ENCODE data around the gene TFIP11. TPM values are rescaled to one million over a fixed set of nuclear protein-coding genes. Genes with fewer than 3 reads are reported as not detected.

Gene TFIP11
- total RNA-seq, 8 experiments from 2014 or later = 23.4 to 36.6 (median 31.6) TPM

GRCh38 chr22:26489447-26490036 lies 22.7 kb downstream of the TFIP11 start:
- Histone ChIP-seq H3K4me1 (replicated peaks in 1 of 2) (peaks cover 4 to 7% of the 10 kb centered on the region in 2 donors), H3K27ac (no peak overlapping the region), H3K4me3 (no peak overlapping the region)
- in situ Hi-C loops (cut with MboI; ENCODE audit: low pct_unique_long_range_greater_than_20kb in 2 of 9, low sequenced_read_pairs in 9 of 9, unreplicated experiment in 9 of 9) = no loop called here
- ATAC-seq (replicated peaks in 6 of 8) = peak in 2 of 8 experiments; percentile 18 to 58
- WGBS, 10 experiments = 75 to 100% (median 93%) methylated on average over 1 to 4 of the region's 4 CpGs; no CpG with 5 or more reads in 2 of the 10 experiments

- Histone ChIP-seq H3K4me1 (replicated peaks in 1 of 2) (peaks cover 7 to 8% of the 10 kb centered on the region in 2 donors), H3K27ac (no peak overlapping the region), H3K4me3 (no peak overlapping the region)
- no peak for ATAC-seq (replicated peaks in 6 of 8)
- in situ Hi-C loops (cut with MboI; ENCODE audit: low pct_unique_long_range_greater_than_20kb in 2 of 9, low sequenced_read_pairs in 9 of 9, unreplicated experiment in 9 of 9) = no loop called here
- WGBS, 10 experiments = 10 to 76% (median 46%) methylated on average over 1 to 3 of the region's 3 CpGs; no CpG with 5 or more reads in 4 of the 10 experiments
Observed at GRCh38 chr22:26487996-26488395, 24.3 kb downstream of the TFIP11 start.

GRCh38 chr22:26486394-26486793 lies 25.9 kb downstream of the TFIP11 start:
- WGBS, 10 experiments = 71 to 100% (median 92%) methylated on average over 2 to 5 of the region's 5 CpGs
- no peak for ATAC-seq (replicated peaks in 6 of 8)
- Histone ChIP-seq H3K4me3 (no peak overlapping the region), H3K4me1 (replicated peaks in 1 of 2) (peaks cover 18 to 24% of the 10 kb centered on the region in 2 donors), H3K27ac (no peak overlapping the region)
- in situ Hi-C loops (cut with MboI; ENCODE audit: low pct_unique_long_range_greater_than_20kb in 2 of 9, low sequenced_read_pairs in 9 of 9, unreplicated experiment in 9 of 9) = no loop called here

DNA sequence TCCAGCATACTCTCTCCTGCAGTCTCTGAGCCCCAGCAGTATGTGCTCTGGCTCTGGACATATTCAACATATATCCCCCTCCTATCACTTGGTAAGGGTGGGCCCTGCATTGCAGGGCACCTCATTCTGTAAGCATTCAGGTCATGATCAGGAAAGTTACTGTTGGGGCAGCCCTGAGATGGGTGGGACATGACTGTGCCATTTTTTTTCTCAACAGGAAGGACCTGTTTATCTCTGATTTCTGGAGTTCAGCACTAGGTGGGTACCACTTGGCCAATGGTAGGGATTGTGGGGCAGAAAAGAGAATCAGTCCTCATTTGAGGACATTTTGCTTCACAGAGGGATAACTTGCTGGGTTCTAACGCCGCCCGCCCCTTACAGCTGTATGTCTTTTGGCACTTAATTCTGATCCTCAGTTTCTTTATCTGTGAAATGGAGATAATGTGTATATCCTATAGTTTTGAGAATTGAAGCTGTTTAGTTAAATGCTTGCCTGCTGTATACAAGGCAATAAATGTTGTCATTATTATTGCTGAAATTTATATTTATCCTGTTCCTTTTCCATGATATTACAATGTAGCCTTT lies 26.4 kb downstream of the TFIP11 start:
- no peak for ATAC-seq (replicated peaks in 6 of 8)
- WGBS, 10 experiments = 20 to 78% (median 70%) methylated on average over 1 to 3 of the region's 3 CpGs; no CpG with 5 or more reads in 6 of the 10 experiments
- H3K4me1 ChIP-seq (replicated peaks in 1 of 2) = peaks cover 23 to 29% of the 10 kb centered on the region in 2 donors
- in situ Hi-C loops (cut with MboI; ENCODE audit: low pct_unique_long_range_greater_than_20kb in 2 of 9, low sequenced_read_pairs in 9 of 9, unreplicated experiment in 9 of 9) = no loop called here
- no peak overlapping the region for H3K27ac ChIP-seq
- H3K4me3 ChIP-seq = no peak overlapping the region

DNA sequence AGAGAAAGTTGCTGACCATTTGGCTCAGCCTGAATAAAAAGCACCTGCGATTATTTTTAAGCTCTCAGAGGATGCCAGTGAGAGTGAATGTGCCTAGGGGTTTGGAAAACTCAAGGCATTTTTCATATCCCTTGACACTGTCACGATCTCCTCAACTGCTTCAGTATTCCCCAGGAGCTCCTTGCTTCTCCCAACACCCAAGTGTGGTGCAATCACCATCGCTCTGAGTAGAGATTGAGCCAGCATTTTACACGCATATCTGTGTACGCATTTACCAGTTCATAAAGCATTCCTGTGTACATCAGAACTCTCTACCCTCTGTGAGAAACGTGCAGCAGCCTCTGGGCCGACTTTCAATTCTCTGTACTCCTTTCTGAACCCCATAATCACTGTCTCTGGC lies 27.3 kb downstream of the TFIP11 start:
- no peak overlapping the region for H3K27ac ChIP-seq
- 0 to 75% (median 50%) methylated on average over 1 to 7 of the region's 7 CpGs; no CpG with 5 or more reads in 1 of the 10 experiments for WGBS, 10 experiments
- ATAC-seq (replicated peaks in 6 of 8) = peak in 1 of 8 experiments; percentile 1
- peaks cover 32 to 37% of the 10 kb centered on the region in 2 donors for H3K4me1 ChIP-seq (replicated peaks in 1 of 2)
- peak overlapping the region in 4 of 5 donors; percentile 5 to 96 (median 73) for H3K4me3 ChIP-seq
- in situ Hi-C loops (cut with MboI; ENCODE audit: low pct_unique_long_range_greater_than_20kb in 2 of 9, low sequenced_read_pairs in 9 of 9, unreplicated experiment in 9 of 9) = no loop called here

DNA sequence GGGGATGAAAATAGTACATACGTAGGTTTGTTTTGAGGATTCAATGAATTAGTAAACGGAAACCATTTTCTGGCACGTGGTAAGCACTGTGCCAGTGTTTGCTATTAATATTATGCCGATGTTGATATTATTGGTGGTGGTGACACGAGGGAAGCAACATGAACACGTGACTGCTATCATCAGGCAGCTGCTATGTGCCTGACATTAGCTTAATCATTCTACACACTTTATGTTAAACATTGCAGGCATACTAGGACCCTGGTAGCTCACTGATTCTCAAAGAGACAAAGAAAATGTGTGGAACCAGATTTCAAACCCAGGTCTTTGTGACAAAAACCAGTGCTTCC lies 27.9 kb downstream of the TFIP11 start:
- ATAC-seq (replicated peaks in 6 of 8) = peak in 1 of 8 experiments; percentile 1
- peak overlapping the region in 1 of 2 donors; percentile 88 for H3K27ac ChIP-seq
- peaks cover 39 to 40% of the 10 kb centered on the region in 2 donors for H3K4me1 ChIP-seq (replicated peaks in 1 of 2)
- in situ Hi-C loops (cut with MboI; ENCODE audit: low pct_unique_long_range_greater_than_20kb in 2 of 9, low sequenced_read_pairs in 9 of 9, unreplicated experiment in 9 of 9) = no loop called here
- WGBS, 10 experiments = 0 to 28% (median 8%) methylated on average over 1 to 5 of the region's 6 CpGs; no CpG with 5 or more reads in 2 of the 10 experiments
- peak overlapping the region; percentile 71 to 97 (median 79) for H3K4me3 ChIP-seq

- in situ Hi-C loops (cut with MboI; ENCODE audit: low pct_unique_long_range_greater_than_20kb in 2 of 9, low sequenced_read_pairs in 9 of 9, unreplicated experiment in 9 of 9) = no loop called here
- WGBS, 10 experiments = 0 to 5% (median 1%) methylated on average over 3 to 25 of the region's 85 CpGs; no CpG with 5 or more reads in 6 of the 10 experiments
- peak within 1 kb of the TSS; percentile 71 to 97 (median 79) for H3K4me3 ChIP-seq
- H3K27ac ChIP-seq = peak within 1 kb of the TSS; percentile 88 to 89
- H3K4me1 ChIP-seq (replicated peaks in 1 of 2) = peaks cover 42 to 46% of the 10 kb centered on the region in 2 donors
- ATAC-seq (replicated peaks in 6 of 8) = peak; percentile 77 to 89 (median 86)
Observed at GRCh38 chr22:26483439-26484359, 28.6 kb downstream of the TFIP11 start, which contains the start of the genes HPS4 and SRRD. HPS4 (minus strand) TSS chr22:26483783; CDS start chr22:26481762, 2,021 bp downstream. SRRD (plus strand) TSS chr22:26483877; CDS start chr22:26483891, 14 bp downstream.

DNA sequence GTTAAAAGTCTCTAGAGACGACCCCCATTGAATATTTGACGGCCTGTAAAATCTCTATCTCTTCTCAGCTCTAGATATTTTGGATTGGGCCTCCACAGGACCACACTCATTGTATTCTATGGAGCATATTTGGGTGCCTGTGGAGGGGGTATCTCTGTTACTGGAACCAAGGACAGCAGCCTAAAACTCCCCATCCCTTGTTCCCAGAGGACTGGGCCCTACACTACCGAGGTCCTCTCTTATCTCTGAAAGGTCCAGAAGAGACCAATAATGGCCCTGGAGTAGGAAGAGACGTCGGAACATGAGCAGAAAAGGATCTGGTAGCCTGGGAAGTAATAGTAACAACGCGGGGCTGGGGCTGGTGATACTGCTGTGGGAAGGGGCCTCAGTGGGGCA lies 29.2 kb downstream of the TFIP11 start:
- Histone ChIP-seq H3K27ac (peak overlapping the region; percentile 88 to 89), H3K4me3 (peak overlapping the region; percentile 71 to 97 (median 79)), H3K4me1 (replicated peaks in 1 of 2) (peaks cover 42 to 49% of the 10 kb centered on the region in 2 donors)
- WGBS, 10 experiments = 0 to 30% (median 9%) methylated on average over 2 to 5 of the region's 7 CpGs; no CpG with 5 or more reads in 4 of the 10 experiments
- ATAC-seq (replicated peaks in 6 of 8) = no peak
- in situ Hi-C loops (cut with MboI; ENCODE audit: low pct_unique_long_range_greater_than_20kb in 2 of 9, low sequenced_read_pairs in 9 of 9, unreplicated experiment in 9 of 9) = no loop called here

DNA sequence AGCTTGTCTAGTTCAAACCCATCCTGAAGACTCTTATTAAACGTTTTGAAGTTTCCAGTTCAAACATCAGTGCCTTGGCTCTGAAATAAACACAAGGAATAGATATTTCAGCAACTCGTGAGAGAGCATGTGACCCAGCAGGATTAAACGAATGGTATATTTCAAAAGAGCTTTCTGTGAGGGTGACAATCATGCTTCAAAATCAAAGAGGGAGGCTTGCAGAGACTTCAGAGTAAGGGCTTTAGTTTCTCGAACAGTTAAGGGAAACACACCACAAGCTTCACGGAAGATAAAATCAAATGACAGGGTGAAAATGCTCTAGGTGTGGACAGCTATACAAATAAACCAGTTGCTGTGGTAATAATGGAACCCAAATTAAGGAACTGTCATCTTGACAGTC lies 30.1 kb downstream of the TFIP11 start:
- H3K4me3 ChIP-seq = peak overlapping the region in 1 of 5 donors; percentile 75
- in situ Hi-C loops (cut with MboI; ENCODE audit: low pct_unique_long_range_greater_than_20kb in 2 of 9, low sequenced_read_pairs in 9 of 9, unreplicated experiment in 9 of 9) = no loop called here
- WGBS, 10 experiments = 41 to 81% (median 62%) methylated on average over 2 to 5 of the region's 5 CpGs
- no peak for ATAC-seq (replicated peaks in 6 of 8)
- peaks cover 42 to 51% of the 10 kb centered on the region in 2 donors for H3K4me1 ChIP-seq (replicated peaks in 1 of 2)
- no peak overlapping the region for H3K27ac ChIP-seq

DNA sequence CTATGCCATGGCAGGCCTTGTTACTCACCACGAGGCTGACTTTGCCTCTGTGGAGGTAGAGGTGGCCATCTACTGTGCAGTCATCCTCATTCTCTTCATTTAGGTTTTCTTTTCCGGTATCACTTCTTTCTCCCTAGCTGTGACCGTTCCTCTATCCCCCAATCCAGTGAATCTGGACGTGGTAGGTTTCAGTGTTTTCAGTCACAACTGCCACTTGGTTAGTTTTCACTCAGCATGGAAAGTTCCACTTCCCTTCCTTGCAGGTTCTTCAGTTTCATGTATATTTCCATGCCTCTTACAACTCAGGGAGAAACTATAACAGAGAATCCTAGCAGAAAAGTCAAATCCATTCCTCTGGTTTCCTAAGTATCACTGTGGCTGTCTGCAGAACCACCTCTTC lies 30.6 kb downstream of the TFIP11 start:
- WGBS, 10 experiments = 40 to 84% (median 76%) methylated on average over 1 to 4 of the region's 4 CpGs; no CpG with 5 or more reads in 3 of the 10 experiments
- Histone ChIP-seq H3K4me1 (replicated peaks in 1 of 2) (peaks cover 42 to 51% of the 10 kb centered on the region in 2 donors), H3K27ac (no peak overlapping the region), H3K4me3 (no peak overlapping the region)
- no peak for ATAC-seq (replicated peaks in 6 of 8)
- in situ Hi-C loops (cut with MboI; ENCODE audit: low pct_unique_long_range_greater_than_20kb in 2 of 9, low sequenced_read_pairs in 9 of 9, unreplicated experiment in 9 of 9) = no loop called here

- no peak overlapping the region for H3K4me3 ChIP-seq
- no peak overlapping the region for H3K27ac ChIP-seq
- H3K4me1 ChIP-seq (replicated peaks in 1 of 2) = peaks cover 42 to 51% of the 10 kb centered on the region in 2 donors
- in situ Hi-C loops (cut with MboI; ENCODE audit: low pct_unique_long_range_greater_than_20kb in 2 of 9, low sequenced_read_pairs in 9 of 9, unreplicated experiment in 9 of 9) = no loop called here
- WGBS, 10 experiments = 21 to 100% (median 69%) methylated on average over 1 to 6 of the region's 6 CpGs; no CpG with 5 or more reads in 2 of the 10 experiments
- ATAC-seq (replicated peaks in 6 of 8) = no peak
Observed at GRCh38 chr22:26481112-26481693, 31.1 kb downstream of the TFIP11 start.

DNA sequence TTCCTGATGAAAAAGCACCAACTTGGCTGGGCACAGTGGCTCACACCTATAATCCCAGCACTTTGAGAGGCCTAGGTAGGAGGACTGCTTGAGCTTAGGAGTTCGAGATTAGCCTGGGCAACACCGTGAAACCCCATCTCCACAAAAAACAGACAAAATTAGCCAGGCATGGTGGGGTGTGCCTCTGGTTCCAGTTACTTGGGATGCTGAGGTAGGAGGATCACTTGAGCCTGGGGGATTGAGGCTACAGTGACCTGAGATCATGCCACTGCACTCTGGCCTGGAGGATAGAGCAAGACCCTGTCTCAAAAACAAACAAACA lies 31.7 kb downstream of the TFIP11 start:
- in situ Hi-C loops (cut with MboI; ENCODE audit: low pct_unique_long_range_greater_than_20kb in 2 of 9, low sequenced_read_pairs in 9 of 9, unreplicated experiment in 9 of 9) = no loop called here
- ATAC-seq (replicated peaks in 6 of 8) = no peak
- no peak overlapping the region for H3K4me3 ChIP-seq

More for the DNA sequence above, 31.7 kb downstream of the TFIP11 start:
- H3K4me1 ChIP-seq (replicated peaks in 1 of 2) = peaks cover 42 to 51% of the 10 kb centered on the region in 2 donors
- 75% methylated on average over 2 of the region's 2 CpGs; no CpG with 5 or more reads in 8 of the 10 experiments for WGBS, 10 experiments
- H3K27ac ChIP-seq = no peak overlapping the region
